Chondrocyte (in vitro differentiated cells): Measurements from ENCODE around the gene EID3. TPM values are rescaled to one million over a fixed set of nuclear protein-coding genes. Genes with fewer than 3 reads are reported as not detected.
"Not testable (repeated sequence)": the region's sequence is repeated elsewhere in the genome, so short reads cannot be mapped to it uniquely, and the experiment has no call there.

Experiments used
- DNase-seq: peaks from one replicate; pipeline ENCODE4 v3.0.0; 2021; ENCODE audit warnings: mixed read lengths, low spot score
- H3K27ac Mint-ChIP-seq: one replicate; pipeline ENCODE4 v1.8.0; 2021; ENCODE audit warnings: mild to moderate bottlenecking, moderate library complexity, mixed read lengths; ENCODE audit not compliant: unreplicated experiment
- H3K27me3 Mint-ChIP-seq: 2 replicates; pipeline ENCODE4 v1.8.0; 2021; ENCODE audit warnings: low read depth, mixed read lengths
- H3K36me3 Mint-ChIP-seq: 2 replicates; pipeline ENCODE4 v1.8.0; 2021; ENCODE audit warnings: low read depth, mixed read lengths
- H3K4me1 Mint-ChIP-seq: 2 replicates; pipeline ENCODE4 v1.8.0; 2021; ENCODE audit warnings: low read depth, mild to moderate bottlenecking, mixed read lengths
- H3K4me3 Mint-ChIP-seq: one replicate; pipeline ENCODE4 v1.8.0; 2021; ENCODE audit warnings: mild to moderate bottlenecking, moderate library complexity, mixed read lengths; ENCODE audit not compliant: unreplicated experiment
- H3K9me3 Mint-ChIP-seq: 2 replicates; pipeline ENCODE4 v1.8.0; 2021; ENCODE audit warnings: low read depth, mixed read lengths
- CTCF ChIP-seq: fragments of 200-600 bp; sonication (generic); IDR thresholded peaks from 2 replicates; pipeline ENCODE4 v1.5.0; 2021; ENCODE audit warnings: antibody characterized with exemption, mild to moderate bottlenecking, moderate library complexity
- long read RNA-seq: library from polyadenylated mRNA; stranded (forward); transcript quantifications from one replicate; pipeline ENCODE4 v2.0.0, GENCODE V29; 2021
- total RNA-seq: library from RNA; stranded (reverse); gene quantifications from 3 replicates; pipeline ENCODE4 v1.2.1, GENCODE V29; 2021

Gene EID3
- total RNA-seq, result 1.3 to 1.8 TPM (median 1.5 TPM) in 3 replicates
- long read RNA-seq, partial matches to known transcripts, result 0 of 1 reads
- long read RNA-seq, other reads (novel, unspliced or antisense), result 0 of 1 reads

GRCh38 chr12:104303538-104304151, at the start of gene EID3:
TSS of gene EID3 (plus strand) at chr12:104303739. CDS start at chr12:104303935, 196 bp downstream.
- H3K36me3 Mint-ChIP-seq, result peaks cover 3% of the 10 kb centered on the region
- no peak for DNase-seq
- TF ChIP-seq CTCF, result no peak
- peaks cover 75% of the 10 kb centered on the region for H3K4me1 Mint-ChIP-seq
- H3K27me3 Mint-ChIP-seq, result no peaks in the 10 kb centered on the region
- peak within 1 kb of the TSS; percentile 90 for H3K27ac Mint-ChIP-seq
- H3K4me3 Mint-ChIP-seq, result peak within 1 kb of the TSS; percentile 72
- no peaks in the 10 kb centered on the region for H3K9me3 Mint-ChIP-seq

GRCh38 chr12:104257913-104258472, 45.5 kb upstream of the EID3 start:
- no peak overlapping the region for H3K27ac Mint-ChIP-seq
- no peaks in the 10 kb centered on the region for H3K4me1 Mint-ChIP-seq
- TF ChIP-seq CTCF, result no peak
- H3K36me3 Mint-ChIP-seq, result no peaks in the 10 kb centered on the region
- no peak for DNase-seq
- no peaks in the 10 kb centered on the region for H3K9me3 Mint-ChIP-seq
- no peak overlapping the region for H3K4me3 Mint-ChIP-seq
- H3K27me3 Mint-ChIP-seq, result no peaks in the 10 kb centered on the region

GRCh38 chr12:104258476-104259067, 45.0 kb upstream of the EID3 start:
- no peak for DNase-seq
- Mint-ChIP-seq H3K27ac (no peak overlapping the region), H3K27me3 (no peaks in the 10 kb centered on the region), H3K9me3 (no peaks in the 10 kb centered on the region), H3K36me3 (no peaks in the 10 kb centered on the region), H3K4me3 (no peak overlapping the region), H3K4me1 (no peaks in the 10 kb centered on the region)
- TF ChIP-seq CTCF, result no peak

GRCh38 chr12:104263026-104263425, 40.5 kb upstream of the EID3 start:
- H3K36me3 Mint-ChIP-seq, result no peaks in the 10 kb centered on the region
- TF ChIP-seq CTCF, result no peak
- DNase-seq, result no peak
- H3K9me3 Mint-ChIP-seq, result no peaks in the 10 kb centered on the region
- H3K4me1 Mint-ChIP-seq, result no peaks in the 10 kb centered on the region
- H3K4me3 Mint-ChIP-seq, result no peak overlapping the region
- no peaks in the 10 kb centered on the region for H3K27me3 Mint-ChIP-seq
- H3K27ac Mint-ChIP-seq, result no peak overlapping the region

GRCh38 chr12:104263580-104264358, 39.8 kb upstream of the EID3 start:
- no peaks in the 10 kb centered on the region for H3K4me1 Mint-ChIP-seq
- H3K9me3 Mint-ChIP-seq, result no peaks in the 10 kb centered on the region
- no peaks in the 10 kb centered on the region for H3K36me3 Mint-ChIP-seq
- TF ChIP-seq CTCF, result no peak
- H3K4me3 Mint-ChIP-seq, result no peak overlapping the region
- no peak overlapping the region for H3K27ac Mint-ChIP-seq
- DNase-seq, result no peak
- H3K27me3 Mint-ChIP-seq, result no peaks in the 10 kb centered on the region

GRCh38 chr12:104265436-104265835, 38.1 kb upstream of the EID3 start:
- H3K36me3 Mint-ChIP-seq, H3K27ac Mint-ChIP-seq, DNase-seq, H3K4me3 Mint-ChIP-seq, H3K4me1 Mint-ChIP-seq, H3K9me3 Mint-ChIP-seq, H3K27me3 Mint-ChIP-seq: not testable (repeated sequence)
